Activated CD4-positive, alpha-beta T cell treated with anti-CD3 and anti-CD28 coated beads, Interleukin-2, amount 10 ng/mL, durations not matched to agents 7 days and 5 days (primary cell): ENCODE data around the gene MAMDC2. TPM values are rescaled to one million over a fixed set of nuclear protein-coding genes. Genes with fewer than 3 reads are reported as not detected.

ENCODE experiments used
- CTCF ChIA-PET: fragments of 350-600 bp; sonication (Branson Sonifier 250); formaldehyde crosslinking; loops from one replicate; lab custom pipeline; 2021; ENCODE audit warnings: antibody characterized with exemption; lab: Charles Lee
- POLR2A ChIA-PET: fragments of 350-600 bp; sonication (Branson Sonifier 250); formaldehyde crosslinking; loops from one replicate; lab custom pipeline; 2021; ENCODE audit warnings: antibody characterized with exemption; lab: Charles Lee
- DNase-seq: peaks from one replicate; pipeline ENCODE4 v3.0.0-alpha.2; 2020
- H3K27ac Mint-ChIP-seq: one replicate; pipeline ENCODE4 v1.8.0; 2021; ENCODE audit warnings: mild to moderate bottlenecking, moderate library complexity, mixed read lengths
- H3K27me3 Mint-ChIP-seq: one replicate; pipeline ENCODE4 v1.8.0; 2021; ENCODE audit warnings: mixed read lengths
- H3K36me3 Mint-ChIP-seq: one replicate; pipeline ENCODE4 v1.8.0; 2021; ENCODE audit warnings: low read depth, mixed read lengths
- H3K4me1 Mint-ChIP-seq: one replicate; pipeline ENCODE4 v1.8.0; 2021; ENCODE audit warnings: mixed read lengths
- H3K4me3 Mint-ChIP-seq: one replicate; pipeline ENCODE4 v1.8.0; 2021; ENCODE audit warnings: mild to moderate bottlenecking, moderate library complexity, mixed read lengths
- H3K9me3 Mint-ChIP-seq: one replicate; pipeline ENCODE4 v1.8.0; 2021; ENCODE audit warnings: mixed read lengths
- total RNA-seq, 2 experiments: library from RNA; stranded (reverse); gene quantifications; one replicate each; pipeline ENCODE4 v1.2.3, GENCODE V29; 2021

The MAMDC2 gene
- total RNA-seq, 2 experiments from 2014 or later: not detected

DNA sequence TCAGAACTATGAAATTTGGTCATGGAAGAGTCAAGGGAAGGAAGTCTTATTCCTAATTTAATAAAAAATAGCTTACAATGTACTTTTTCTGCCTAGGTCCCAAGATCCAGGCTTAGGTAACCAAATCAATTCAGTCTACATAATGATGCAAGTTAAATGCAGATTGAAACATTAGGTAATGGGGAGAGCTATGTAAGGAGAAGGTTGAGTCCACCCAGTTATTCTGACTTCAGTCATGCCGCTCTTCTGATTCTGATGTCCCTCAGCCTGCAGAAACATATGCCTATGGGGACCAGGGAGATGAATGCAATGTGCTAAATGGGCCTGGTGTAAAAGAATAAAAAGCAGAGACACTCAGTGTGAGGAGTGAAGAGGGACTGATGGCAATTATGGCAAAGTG is 63.9 kb downstream of the MAMDC2 start:
- no peak for DNase-seq
- ChIA-PET POLR2A (no interaction called here), CTCF (no interaction called here)
- no peak overlapping the region for H3K27ac Mint-ChIP-seq
- no peaks in the 10 kb centered on the region for H3K36me3 Mint-ChIP-seq
- no peak overlapping the region for H3K4me3 Mint-ChIP-seq
- H3K9me3 Mint-ChIP-seq: no peaks in the 10 kb centered on the region
- H3K4me1 Mint-ChIP-seq: no peaks in the 10 kb centered on the region
- peaks cover 13% of the 10 kb centered on the region for H3K27me3 Mint-ChIP-seq

DNA sequence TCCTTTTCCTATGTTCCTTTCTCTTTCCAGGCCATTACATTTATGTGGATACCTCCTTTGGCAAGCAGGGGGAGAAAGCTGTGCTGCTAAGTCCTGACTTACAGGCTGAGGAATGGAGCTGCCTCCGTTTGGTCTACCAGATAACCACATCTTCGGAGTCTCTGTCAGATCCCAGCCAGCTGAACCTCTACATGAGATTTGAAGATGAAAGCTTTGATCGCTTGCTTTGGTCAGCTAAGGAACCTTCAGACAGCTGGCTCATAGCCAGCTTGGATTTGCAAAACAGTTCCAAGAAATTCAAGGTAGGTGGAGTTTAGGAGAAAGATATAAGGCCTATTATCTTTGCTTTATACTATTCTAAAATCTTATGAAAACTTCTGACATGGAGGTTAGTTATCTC is 64.5 kb downstream of the MAMDC2 start:
- ChIA-PET CTCF (no interaction called here), POLR2A (no interaction called here)
- Mint-ChIP-seq H3K9me3 (no peaks in the 10 kb centered on the region), H3K36me3 (no peaks in the 10 kb centered on the region), H3K27ac (no peak overlapping the region), H3K27me3 (peaks cover 13% of the 10 kb centered on the region), H3K4me3 (no peak overlapping the region), H3K4me1 (no peaks in the 10 kb centered on the region)
- no peak for DNase-seq

DNA sequence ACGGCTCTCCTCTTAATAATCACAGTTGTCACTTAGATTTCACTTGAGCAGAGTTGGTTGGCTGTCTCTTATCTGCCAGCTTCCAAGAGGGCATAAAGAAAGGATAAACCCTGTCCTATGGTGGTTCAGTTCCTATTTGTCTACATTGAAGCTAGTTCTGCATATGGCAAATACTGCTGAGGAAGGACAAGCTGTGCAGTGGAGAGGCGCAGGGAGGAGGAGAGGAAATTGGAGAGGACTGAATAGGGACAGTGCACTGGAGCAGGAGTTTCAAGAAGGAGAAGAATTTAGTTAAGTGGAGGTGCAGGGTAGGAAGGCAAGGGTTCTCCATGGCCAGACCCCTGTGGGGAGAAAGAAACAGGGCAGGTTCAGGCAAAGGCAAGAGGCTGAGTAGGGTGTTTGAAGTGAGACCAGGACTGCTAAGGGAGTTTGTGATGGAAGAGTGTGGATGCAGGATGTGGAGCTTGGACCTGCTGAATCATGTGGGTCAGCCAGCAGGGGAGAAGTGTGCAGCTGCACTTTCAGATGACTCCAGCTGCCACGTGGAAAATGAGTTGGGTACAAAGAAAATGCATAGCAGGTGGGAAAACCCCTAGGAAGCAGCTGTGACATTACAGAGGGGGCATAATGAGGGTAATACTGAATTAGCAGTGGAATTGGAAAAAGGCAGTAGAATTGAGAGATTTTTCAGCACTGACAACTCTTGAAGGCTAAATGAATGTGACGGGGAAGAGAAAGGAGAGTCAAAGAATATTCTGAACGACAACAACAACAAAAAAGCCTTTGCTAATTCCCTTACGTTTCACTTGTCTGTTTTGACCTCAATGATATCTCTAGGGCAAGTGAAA is 66.8 kb downstream of the MAMDC2 start:
- Mint-ChIP-seq H3K27me3 (peaks cover 14% of the 10 kb centered on the region), H3K4me1 (no peaks in the 10 kb centered on the region), H3K36me3 (no peaks in the 10 kb centered on the region), H3K4me3 (no peak overlapping the region), H3K27ac (no peak overlapping the region), H3K9me3 (no peaks in the 10 kb centered on the region)
- POLR2A ChIA-PET: no interaction called here
- CTCF ChIA-PET: interaction anchor here (0.6 to 1.5 kb wide), 4 partner anchors 10 to 492 kb away, joined by 3 to 6 read pairs (median 4); no protein-coding TSS in a partner anchor
- no peak for DNase-seq

DNA sequence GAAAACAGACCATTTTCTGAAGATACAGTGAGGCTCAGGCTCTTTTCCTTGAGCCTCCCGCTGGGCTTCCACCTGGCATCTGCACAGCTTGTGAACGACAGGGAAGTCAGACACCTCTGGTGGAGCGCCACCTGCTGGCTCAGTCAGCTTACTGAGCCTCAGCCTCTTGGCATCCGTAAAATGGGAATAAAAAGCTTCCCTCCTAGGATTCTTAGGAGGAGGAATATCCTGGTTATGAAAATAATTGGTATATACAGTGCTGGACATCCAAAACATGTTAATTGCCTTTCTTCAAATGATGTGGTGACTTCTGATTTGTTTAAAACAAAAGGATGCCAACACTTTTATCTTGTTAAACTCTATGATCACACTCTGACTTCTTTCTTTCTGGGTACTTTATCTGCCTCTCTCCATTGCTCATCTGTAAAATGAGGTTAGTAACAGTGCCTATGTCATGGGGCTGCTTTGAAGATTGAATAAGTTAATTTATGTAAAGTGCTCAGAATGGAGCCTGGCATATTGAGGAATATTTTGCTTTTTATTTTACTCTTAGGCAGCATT is 67.5 kb downstream of the MAMDC2 start:
- Mint-ChIP-seq H3K4me1 (no peaks in the 10 kb centered on the region), H3K36me3 (no peaks in the 10 kb centered on the region), H3K4me3 (no peak overlapping the region), H3K27ac (no peak overlapping the region), H3K9me3 (no peaks in the 10 kb centered on the region), H3K27me3 (peaks cover 14% of the 10 kb centered on the region)
- CTCF ChIA-PET: interaction anchor here (0.7 to 1.5 kb wide), 3 partner anchors 11 to 491 kb away, joined by 3 to 6 read pairs (median 5); no protein-coding TSS in a partner anchor
- POLR2A ChIA-PET: no interaction called here
- peak; percentile 57 for DNase-seq

DNA sequence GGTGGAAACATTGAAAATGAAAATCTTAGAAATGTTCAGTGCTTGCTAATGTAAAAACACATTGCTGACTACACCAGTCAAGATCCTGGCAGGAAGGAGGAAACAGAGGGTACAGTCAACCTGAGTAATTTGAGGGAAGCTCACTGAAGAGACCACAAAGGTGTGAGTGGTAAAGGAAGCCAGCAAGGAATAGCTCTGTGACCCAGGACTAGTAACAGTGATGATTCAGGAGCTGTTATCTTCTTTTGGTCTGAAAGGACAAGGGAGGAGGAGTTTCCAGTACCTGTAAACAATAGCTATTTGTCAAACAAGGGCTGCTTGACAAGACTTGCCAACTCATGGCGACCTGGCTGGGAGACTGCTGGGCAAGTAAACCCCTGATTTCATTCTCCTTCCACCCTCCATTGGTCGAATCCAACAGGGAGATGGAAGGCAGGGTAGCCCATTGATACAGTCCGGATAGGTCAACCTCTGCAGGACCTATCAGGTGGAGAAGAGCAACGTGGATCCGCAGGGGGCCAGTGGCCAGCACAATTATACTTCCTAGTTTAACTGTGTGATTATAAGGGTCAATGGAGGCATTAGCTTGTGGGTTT is 68.1 kb downstream of the MAMDC2 start:
- no peak for DNase-seq
- peaks cover 14% of the 10 kb centered on the region for H3K27me3 Mint-ChIP-seq
- CTCF ChIA-PET: interaction anchor here (1.0 to 1.5 kb wide), 3 partner anchors 10 to 491 kb away, joined by 3 to 6 read pairs (median 5); no protein-coding TSS in a partner anchor
- H3K36me3 Mint-ChIP-seq: no peaks in the 10 kb centered on the region
- no peak overlapping the region for H3K4me3 Mint-ChIP-seq
- H3K9me3 Mint-ChIP-seq: no peaks in the 10 kb centered on the region
- POLR2A ChIA-PET: no interaction called here
- H3K4me1 Mint-ChIP-seq: no peaks in the 10 kb centered on the region
- H3K27ac Mint-ChIP-seq: no peak overlapping the region

DNA sequence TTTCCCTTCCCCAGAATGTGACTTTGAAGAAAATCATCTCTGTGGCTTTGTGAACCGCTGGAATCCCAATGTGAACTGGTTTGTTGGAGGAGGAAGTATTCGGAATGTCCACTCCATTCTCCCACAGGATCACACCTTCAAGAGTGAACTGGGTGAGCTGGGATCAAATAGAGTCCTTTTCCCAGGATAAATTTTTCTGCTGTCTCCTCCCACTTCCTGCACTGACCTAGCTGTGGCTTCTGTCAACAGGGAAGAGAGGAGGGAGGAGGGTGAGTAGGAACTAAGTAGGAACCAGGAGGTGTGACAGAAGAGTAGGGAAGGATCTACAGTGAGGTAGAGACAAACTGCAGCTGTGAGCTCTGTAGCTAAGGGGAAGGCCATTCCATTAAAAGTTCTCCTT is 69.3 kb downstream of the MAMDC2 start:
- CTCF ChIA-PET: interaction anchor here (0.6 to 1.1 kb wide), 4 partner anchors 10 to 891 kb away, joined by 3 to 4 read pairs (median 3); no protein-coding TSS in a partner anchor
- POLR2A ChIA-PET: no interaction called here
- no peak for DNase-seq
- Mint-ChIP-seq H3K27me3 (peaks cover 11% of the 10 kb centered on the region), H3K27ac (no peak overlapping the region), H3K4me3 (no peak overlapping the region), H3K9me3 (no peaks in the 10 kb centered on the region), H3K4me1 (no peaks in the 10 kb centered on the region), H3K36me3 (no peaks in the 10 kb centered on the region)

DNA sequence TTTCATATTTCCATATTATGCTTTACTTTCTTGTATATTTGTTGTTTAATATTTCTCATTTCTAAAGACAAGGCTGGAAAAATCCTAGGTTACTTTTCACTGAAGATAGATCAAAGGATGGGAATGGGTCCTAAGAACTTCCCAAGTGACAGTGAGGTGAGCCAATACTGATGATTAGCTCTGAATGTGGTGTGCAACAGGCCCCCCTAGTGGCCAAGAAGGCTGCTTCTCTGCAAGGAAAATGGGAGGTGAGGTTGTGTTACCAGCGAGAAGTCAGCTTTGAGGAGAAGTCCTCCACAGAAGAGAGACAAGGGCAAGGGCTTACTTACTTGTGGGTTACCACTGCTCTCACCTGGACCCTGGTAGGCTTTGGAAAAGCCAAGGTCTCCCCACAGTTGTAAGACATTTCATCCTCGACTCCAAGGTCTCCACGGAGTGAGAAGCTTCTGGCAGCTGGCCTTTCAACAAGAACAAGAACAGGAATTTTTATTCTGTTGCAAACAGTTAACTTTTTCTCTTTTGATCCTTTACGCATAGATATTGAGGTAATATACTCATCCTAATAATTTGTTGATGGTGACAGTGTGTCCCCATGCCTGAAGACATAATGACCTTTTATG is 69.9 kb downstream of the MAMDC2 start:
- POLR2A ChIA-PET: no interaction called here
- peak; percentile 28 for DNase-seq
- Mint-ChIP-seq H3K27ac (no peak overlapping the region), H3K9me3 (no peaks in the 10 kb centered on the region), H3K27me3 (peaks cover 11% of the 10 kb centered on the region), H3K36me3 (no peaks in the 10 kb centered on the region), H3K4me1 (no peaks in the 10 kb centered on the region), H3K4me3 (no peak overlapping the region)
- CTCF ChIA-PET: interaction anchor here (0.6 to 1.1 kb wide), 3 partner anchors 9 to 890 kb away, joined by 3 to 4 read pairs (median 3); no protein-coding TSS in a partner anchor

DNA sequence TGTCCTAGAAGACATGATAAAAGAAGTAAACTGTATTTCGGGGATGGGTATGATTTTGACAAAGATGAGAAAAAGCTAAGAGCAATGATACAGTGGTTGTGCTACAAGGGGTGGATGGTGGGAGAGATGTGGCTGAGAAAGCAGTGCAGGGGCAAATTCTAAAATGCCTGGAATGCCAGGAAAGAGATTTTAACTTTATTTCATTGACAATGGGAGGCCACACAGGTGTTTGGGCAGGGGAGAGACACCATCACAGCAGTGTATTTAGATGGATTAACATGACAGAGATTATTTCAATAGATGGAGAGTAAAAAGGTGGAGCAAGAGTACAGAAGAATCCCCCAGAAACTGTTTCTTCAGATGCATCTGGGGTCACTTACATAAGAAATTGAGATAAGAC is 71.2 kb downstream of the MAMDC2 start:
- no peaks in the 10 kb centered on the region for H3K9me3 Mint-ChIP-seq
- no peak for DNase-seq
- ChIA-PET CTCF (no interaction called here), POLR2A (no interaction called here)
- H3K4me1 Mint-ChIP-seq: no peaks in the 10 kb centered on the region
- H3K27me3 Mint-ChIP-seq: peaks cover 12% of the 10 kb centered on the region
- no peak overlapping the region for H3K4me3 Mint-ChIP-seq
- H3K27ac Mint-ChIP-seq: no peak overlapping the region
- no peaks in the 10 kb centered on the region for H3K36me3 Mint-ChIP-seq

DNA sequence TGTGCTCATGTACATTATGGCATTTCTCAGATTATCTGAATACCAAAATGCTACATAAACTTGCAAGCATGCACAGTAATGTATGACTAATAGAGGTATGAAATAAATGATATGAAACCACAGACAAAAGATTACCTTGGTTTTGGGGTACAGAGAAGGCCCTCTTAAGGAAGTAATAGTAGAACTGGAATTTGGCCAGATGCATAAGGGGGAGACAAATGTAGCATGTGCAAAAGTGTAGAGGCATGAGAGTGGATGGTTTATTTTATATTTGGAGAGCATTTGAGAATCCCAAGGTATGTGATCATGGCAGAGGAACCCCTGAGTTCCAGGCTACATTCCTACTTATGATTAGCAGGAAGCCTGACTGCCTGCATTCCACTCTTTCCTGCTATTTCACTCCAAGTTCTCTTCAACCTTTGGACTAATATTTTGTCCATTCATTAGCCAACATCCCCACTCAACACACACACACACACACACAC is 74.2 kb downstream of the MAMDC2 start:
- H3K4me1 Mint-ChIP-seq: no peaks in the 10 kb centered on the region
- peaks cover 10% of the 10 kb centered on the region for H3K27me3 Mint-ChIP-seq
- no peaks in the 10 kb centered on the region for H3K36me3 Mint-ChIP-seq
- ChIA-PET POLR2A (no interaction called here), CTCF (interaction anchor here (0.6 kb wide), 1 partner anchor 78 kb away, joined by 4 read pairs; no protein-coding TSS in a partner anchor)
- no peak for DNase-seq
- no peak overlapping the region for H3K27ac Mint-ChIP-seq
- H3K9me3 Mint-ChIP-seq: no peaks in the 10 kb centered on the region
- no peak overlapping the region for H3K4me3 Mint-ChIP-seq

DNA sequence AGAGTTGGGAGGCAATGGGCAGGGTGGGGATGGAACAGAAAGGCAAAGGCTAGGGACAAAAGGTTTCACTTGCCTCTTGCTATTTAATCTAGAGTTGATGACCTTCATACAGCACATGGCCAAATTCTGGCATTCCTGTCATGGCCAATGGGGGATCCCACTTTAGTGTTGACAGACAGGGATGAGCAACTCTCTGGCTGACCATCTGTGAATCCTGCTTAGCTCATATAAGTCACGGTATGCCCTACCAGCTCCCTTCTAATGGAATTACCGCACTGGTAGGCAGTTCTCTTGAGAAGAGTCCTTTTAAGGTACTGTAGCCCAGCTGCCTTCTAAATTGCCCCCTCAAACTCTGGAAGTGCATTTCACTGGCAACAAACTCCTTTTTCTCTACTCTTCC is 76.1 kb downstream of the MAMDC2 start:
- CTCF ChIA-PET: interaction anchor here (1.0 kb wide), 1 partner anchor 9 kb away, joined by 3 read pairs; no protein-coding TSS in a partner anchor
- no peak overlapping the region for H3K4me3 Mint-ChIP-seq
- no peak for DNase-seq
- peaks cover 8% of the 10 kb centered on the region for H3K27me3 Mint-ChIP-seq
- no peaks in the 10 kb centered on the region for H3K36me3 Mint-ChIP-seq
- H3K9me3 Mint-ChIP-seq: no peaks in the 10 kb centered on the region
- no peaks in the 10 kb centered on the region for H3K4me1 Mint-ChIP-seq
- H3K27ac Mint-ChIP-seq: no peak overlapping the region
- POLR2A ChIA-PET: no interaction called here

DNA sequence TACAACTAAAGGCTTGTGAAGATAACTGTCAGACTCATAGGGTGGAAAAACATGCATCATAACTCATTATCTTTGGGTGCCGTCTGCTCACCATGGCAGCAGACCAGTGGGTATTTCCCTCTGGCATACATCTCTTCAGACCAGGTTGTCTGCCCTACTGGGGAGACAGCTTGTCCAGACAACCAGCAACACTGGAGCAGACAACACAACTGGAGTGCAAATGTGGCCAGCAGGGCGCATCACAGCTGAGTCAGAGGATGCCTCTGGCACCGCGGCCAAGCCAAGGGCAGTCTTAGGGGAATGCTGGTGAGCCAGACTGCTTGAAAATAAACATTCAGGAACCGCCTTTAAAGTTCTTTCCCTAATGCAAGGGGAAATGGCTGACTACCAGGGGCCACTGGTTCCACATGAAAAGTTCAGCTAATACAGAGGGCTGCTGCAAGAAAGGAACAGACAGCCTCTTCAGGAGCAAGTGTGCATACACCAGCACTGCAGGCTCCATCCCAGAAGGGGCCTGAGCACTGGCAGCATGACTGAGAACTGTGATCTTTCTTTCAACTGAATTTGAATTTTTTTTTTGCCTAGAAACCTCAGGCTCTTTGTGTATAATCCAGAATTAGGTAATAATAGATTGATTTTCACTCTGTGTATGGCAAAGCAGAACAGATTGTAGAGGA is 77.3 kb downstream of the MAMDC2 start:
- Mint-ChIP-seq H3K36me3 (no peaks in the 10 kb centered on the region), H3K9me3 (no peaks in the 10 kb centered on the region), H3K4me3 (no peak overlapping the region), H3K27me3 (peaks cover 6% of the 10 kb centered on the region), H3K4me1 (no peaks in the 10 kb centered on the region), H3K27ac (no peak overlapping the region)
- ChIA-PET POLR2A (no interaction called here), CTCF (interaction anchor here (0.7 to 1.0 kb wide), 2 partner anchors 11 to 61 kb away, joined by 3 to 4 read pairs; no protein-coding TSS in a partner anchor)
- DNase-seq: no peak
